ENCODE results near the gene EFNA5. TPM values are rescaled to one million over a fixed set of nuclear protein-coding genes. Genes with fewer than 3 reads are reported as not detected.

Gene EFNA5
- total RNA-seq, 1 donor from 2014 or later = 10.2 TPM

DNA sequence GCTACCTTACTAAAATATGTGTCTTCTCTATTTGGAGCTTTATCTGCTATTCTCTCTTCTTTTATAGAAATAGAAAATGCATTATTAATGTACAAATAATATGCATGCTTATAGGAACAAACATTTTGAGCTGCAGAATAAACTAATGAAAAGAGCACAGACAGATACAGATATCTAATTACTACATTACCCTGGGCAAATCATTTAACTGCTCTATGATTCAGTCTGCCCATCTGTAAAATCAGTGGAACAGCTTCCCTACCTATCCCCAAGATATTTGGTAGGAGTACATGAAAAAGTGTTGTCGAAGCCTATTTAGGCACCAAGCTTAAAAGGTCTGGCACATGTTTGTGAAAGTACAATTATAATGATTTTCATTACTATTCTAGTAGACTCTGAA lies 166.3 kb downstream of the EFNA5 start:
- Histone ChIP-seq H3K27ac (no peak overlapping the region), H3K27me3 (ENCODE audit: low read depth) (no peaks in the 10 kb centered on the region), H3K4me3 (no peak overlapping the region), H3K4me1 (no peaks in the 10 kb centered on the region), H3K9me3 (no peaks in the 10 kb centered on the region), H3K36me3 (no peaks in the 10 kb centered on the region)
- TF ChIP-seq, protein P1, sequence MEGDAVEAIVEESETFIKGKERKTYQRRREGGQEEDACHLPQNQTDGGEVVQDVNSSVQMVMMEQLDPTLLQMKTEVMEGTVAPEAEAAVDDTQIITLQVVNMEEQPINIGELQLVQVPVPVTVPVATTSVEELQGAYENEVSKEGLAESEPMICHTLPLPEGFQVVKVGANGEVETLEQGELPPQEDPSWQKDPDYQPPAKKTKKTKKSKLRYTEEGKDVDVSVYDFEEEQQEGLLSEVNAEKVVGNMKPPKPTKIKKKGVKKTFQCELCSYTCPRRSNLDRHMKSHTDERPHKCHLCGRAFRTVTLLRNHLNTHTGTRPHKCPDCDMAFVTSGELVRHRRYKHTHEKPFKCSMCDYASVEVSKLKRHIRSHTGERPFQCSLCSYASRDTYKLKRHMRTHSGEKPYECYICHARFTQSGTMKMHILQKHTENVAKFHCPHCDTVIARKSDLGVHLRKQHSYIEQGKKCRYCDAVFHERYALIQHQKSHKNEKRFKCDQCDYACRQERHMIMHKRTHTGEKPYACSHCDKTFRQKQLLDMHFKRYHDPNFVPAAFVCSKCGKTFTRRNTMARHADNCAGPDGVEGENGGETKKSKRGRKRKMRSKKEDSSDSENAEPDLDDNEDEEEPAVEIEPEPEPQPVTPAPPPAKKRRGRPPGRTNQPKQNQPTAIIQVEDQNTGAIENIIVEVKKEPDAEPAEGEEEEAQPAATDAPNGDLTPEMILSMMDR (IDR thresholded peaks at IDR 0.05) = no peak
- DNase-seq (no peak), ATAC-seq (no peak)
- intact Hi-C loops (cut with DNase I) = no loop called here

GRCh38 chr5:107502676-107503060 lies 168.1 kb downstream of the EFNA5 start:
- intact Hi-C loops (cut with DNase I) = no loop called here
- H3K27ac ChIP-seq = no peak overlapping the region
- no peaks in the 10 kb centered on the region for H3K9me3 ChIP-seq
- DNase-seq = no peak
- no peaks in the 10 kb centered on the region for H3K4me1 ChIP-seq
- no peak overlapping the region for H3K4me3 ChIP-seq
- H3K36me3 ChIP-seq = no peaks in the 10 kb centered on the region
- ATAC-seq = no peak
- TF ChIP-seq, protein P1 (IDR thresholded peaks at IDR 0.05) = no peak
- no peaks in the 10 kb centered on the region for H3K27me3 ChIP-seq (ENCODE audit: low read depth)

DNA sequence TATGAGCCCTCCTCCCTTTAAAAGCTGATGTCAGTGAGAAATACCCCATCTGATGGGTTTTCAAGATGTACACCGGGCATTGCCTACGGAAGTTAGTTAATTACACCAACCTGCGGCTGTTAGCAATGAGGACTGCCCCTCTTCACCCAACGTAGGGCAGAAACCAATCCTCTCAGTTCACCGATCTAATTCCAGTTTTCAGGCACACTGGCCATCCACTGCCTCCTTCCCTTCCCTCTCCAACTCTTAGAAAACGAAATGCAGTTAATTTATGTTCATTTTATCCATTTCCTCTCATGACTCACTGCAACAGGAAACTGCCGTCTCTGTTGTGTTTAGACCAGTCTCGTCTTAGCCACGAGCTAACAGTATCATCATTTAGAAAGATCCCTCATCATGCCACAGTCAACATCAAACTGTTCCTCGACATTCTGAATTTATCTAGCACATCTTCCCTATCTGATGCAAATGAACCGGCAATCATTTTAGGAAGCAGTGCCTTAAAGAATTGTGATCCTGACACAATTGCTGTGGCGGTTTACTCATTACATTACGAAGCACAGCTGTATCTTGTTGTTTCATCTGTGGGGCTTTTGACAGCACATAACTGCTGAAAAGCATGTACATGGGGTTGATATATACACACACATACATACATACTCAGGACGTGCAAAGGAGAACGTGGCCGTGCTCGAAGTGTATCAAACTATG lies 168.6 kb downstream of the EFNA5 start:
- intact Hi-C loops (cut with DNase I) = no loop called here
- ATAC-seq (no peak), DNase-seq (no peak)
- Histone ChIP-seq H3K9me3 (no peaks in the 10 kb centered on the region), H3K27ac (no peak overlapping the region), H3K4me3 (no peak overlapping the region), H3K4me1 (no peaks in the 10 kb centered on the region), H3K36me3 (no peaks in the 10 kb centered on the region), H3K27me3 (ENCODE audit: low read depth) (no peaks in the 10 kb centered on the region)
- TF ChIP-seq, protein P1 (IDR thresholded peaks at IDR 0.05) = no peak

- intact Hi-C loops (cut with DNase I) = no loop called here
- no peak for ATAC-seq
- Histone ChIP-seq H3K4me3 (no peak overlapping the region), H3K27me3 (ENCODE audit: low read depth) (no peaks in the 10 kb centered on the region), H3K9me3 (no peaks in the 10 kb centered on the region), H3K36me3 (no peaks in the 10 kb centered on the region), H3K4me1 (no peaks in the 10 kb centered on the region), H3K27ac (no peak overlapping the region)
- no peak for DNase-seq
- TF ChIP-seq, protein P1 (IDR thresholded peaks at IDR 0.05) = no peak
These were observed 169.9 kb downstream of the EFNA5 start for GRCh38 chr5:107500840-107501239.

- intact Hi-C loops (cut with DNase I) = no loop called here
- no peak for DNase-seq
- no peak for ATAC-seq
- H3K27ac ChIP-seq = no peak overlapping the region
- TF ChIP-seq, protein P1 (IDR thresholded peaks at IDR 0.05) = no peak
- no peaks in the 10 kb centered on the region for H3K27me3 ChIP-seq (ENCODE audit: low read depth)
- no peak overlapping the region for H3K4me3 ChIP-seq
- H3K9me3 ChIP-seq = no peaks in the 10 kb centered on the region
- no peaks in the 10 kb centered on the region for H3K36me3 ChIP-seq
- no peaks in the 10 kb centered on the region for H3K4me1 ChIP-seq
These were observed 170.4 kb downstream of the EFNA5 start for GRCh38 chr5:107500347-107500746.

Measured in lower lobe of right lung (tissue), 2 donors.